Airway epithelial cell (primary cell): ENCODE results near the gene ACTR1A. TPM values are rescaled to one million over a fixed set of nuclear protein-coding genes. Genes with fewer than 3 reads are reported as not detected.

Experiments used
- total RNA-seq: library from RNA; depleted of rRNA; stranded (reverse); fragments of >200 nt; gene quantifications from 2 replicates; pipeline ENCODE4 v1.2.3, GENCODE V29; 2015

Gene ACTR1A
- 105 and 138 TPM in 2 replicates for total RNA-seq

GRCh38 chr10:102502337-102503151 is at the start of gene ACTR1A:
ACTR1A (minus strand) TSS chr10:102502712; CDS start chr10:102502647, 65 bp downstream.

GRCh38 chr10:102503264-102504178 is 1.0 kb upstream of the ACTR1A start, which contains the start of gene SUFU:
SUFU (plus strand) TSS chr10:102503972; CDS start chr10:102504153, 181 bp downstream.

GRCh38 chr10:102451105-102451969 is 51.2 kb downstream of the ACTR1A start, which contains the start of gene C10orf95:
C10orf95 (minus strand) TSS chr10:102451543; CDS start chr10:102451093, 450 bp downstream.

GRCh38 chr10:102432162-102432950 is 70.2 kb downstream of the ACTR1A start, which contains the start of gene CUEDC2:
CUEDC2 (minus strand) TSS chr10:102432574; CDS start chr10:102425188, 7,386 bp downstream.

Other genes with a start within 250 kb of the ACTR1A start
- 24.2 and 29.1 TPM in 2 replicates for gene NFKB2, start 107.0 kb downstream of the ACTR1A start, total RNA-seq
- gene PSD, start 83.9 kb downstream of the ACTR1A start, total RNA-seq = 0.09 and 0.63 TPM in 2 replicates
- gene FBXL15, start 81.9 kb downstream of the ACTR1A start, total RNA-seq = 17.7 and 19.2 TPM in 2 replicates
- gene CUEDC2, start 70.1 kb downstream of the ACTR1A start, total RNA-seq = 72.5 and 80.3 TPM in 2 replicates
- gene C10orf95, start 51.2 kb downstream of the ACTR1A start, total RNA-seq = 2.3 and 3.6 TPM in 2 replicates
- 5.3 and 6.8 TPM in 2 replicates for gene SUFU, start 1.3 kb upstream of the ACTR1A start, total RNA-seq
- 80.5 and 84.4 TPM in 2 replicates for gene TRIM8, start 141.8 kb upstream of the ACTR1A start, total RNA-seq
- 6.6 and 9.6 TPM in 2 replicates for gene ARL3, start 211.7 kb upstream of the ACTR1A start, total RNA-seq
- 2.8 and 3.2 TPM in 2 replicates for gene SFXN2, start 211.9 kb upstream of the ACTR1A start, total RNA-seq
- gene WBP1L, start 241.2 kb upstream of the ACTR1A start, total RNA-seq = 37.9 and 53.0 TPM in 2 replicates